Stomach (tissue), 4 donors: ENCODE measurements around the gene AR.

ENCODE experiments used
- CTCF ChIP-seq, 7 experiments: fragments of 450-650 bp in 4 of 7; fragments of 200-600 bp in 3 of 7; sonication (generic) in 3 of 7; IDR thresholded peaks; one replicate each; pipeline ENCODE4 v1.5.1; 2016 to 2019; ENCODE audit warnings: antibody characterized with exemption in 7 of 7, control low read depth in 2 of 7, mild to moderate bottlenecking in 1 of 7
- EP300 ChIP-seq: sonication (generic); formaldehyde crosslinking; IDR thresholded peaks from one replicate; pipeline ENCODE4 v1.6.1; 2017; ENCODE audit warnings: antibody characterized with exemption
- POLR2A ChIP-seq, 4 donors: fragments of 450-650 bp; IDR thresholded peaks; one replicate each; pipeline ENCODE4 v1.6.1; 2016; ENCODE audit warnings: antibody characterized with exemption in 4 of 4, control low read depth in 2 of 4, mild to moderate bottlenecking in 1 of 4, moderate library complexity in 1 of 4
- POLR2AphosphoS5 ChIP-seq, 3 donors: sonication (generic); formaldehyde crosslinking; IDR thresholded peaks; one replicate each; pipeline ENCODE4 v1.6.1; 2016; ENCODE audit warnings: antibody characterized with exemption in 3 of 3

GRCh38 chrX:67726018-67726417, 182.2 kb downstream of the AR start:
- no peak for TF ChIP-seq CTCF (IDR thresholded peaks at IDR 0.05)
- TF ChIP-seq POLR2A (IDR thresholded peaks at IDR 0.05), result no peak
- TF ChIP-seq EP300, result no peak
- no peak for TF ChIP-seq POLR2AphosphoS5 (IDR thresholded peaks at IDR 0.05)
